ENCODE data around the gene RNF144B. TPM values are rescaled to one million over a fixed set of nuclear protein-coding genes. Genes with fewer than 3 reads are reported as not detected.

The RNF144B gene
- total RNA-seq, 6 experiments from 2014 or later: 0.83 to 4.8 (median 1.2) TPM

GRCh38 chr6:18472941-18473340, 85.8 kb downstream of the RNF144B start:
- H3K4me3 Mint-ChIP-seq: no peak overlapping the region
- no peak for DNase-seq
- H3K4me1 Mint-ChIP-seq (ENCODE audit: low read depth): peaks cover 12% of the 10 kb centered on the region
- no peaks in the 10 kb centered on the region for H3K36me3 Mint-ChIP-seq (ENCODE audit: low read depth)
- peaks cover 2% of the 10 kb centered on the region for H3K27me3 Mint-ChIP-seq (ENCODE audit: insufficient read depth)
- no peak overlapping the region for H3K27ac Mint-ChIP-seq
- no peaks in the 10 kb centered on the region for H3K9me3 Mint-ChIP-seq
- no peak for TF ChIP-seq CTCF (IDR thresholded peaks at IDR 0.05)

GRCh38 chr6:18473755-18474154, 86.6 kb downstream of the RNF144B start:
- Mint-ChIP-seq H3K4me1 (ENCODE audit: low read depth) (peaks cover 14% of the 10 kb centered on the region), H3K9me3 (no peaks in the 10 kb centered on the region), H3K27me3 (ENCODE audit: insufficient read depth) (peaks cover 2% of the 10 kb centered on the region), H3K27ac (no peak overlapping the region), H3K4me3 (no peak overlapping the region), H3K36me3 (ENCODE audit: low read depth) (no peaks in the 10 kb centered on the region)
- TF ChIP-seq CTCF (IDR thresholded peaks at IDR 0.05): no peak
- DNase-seq: no peak

GRCh38 chr6:18477301-18477941, 90.3 kb downstream of the RNF144B start:
- Mint-ChIP-seq H3K9me3 (no peaks in the 10 kb centered on the region), H3K4me3 (no peak overlapping the region), H3K36me3 (ENCODE audit: low read depth) (no peaks in the 10 kb centered on the region), H3K27me3 (ENCODE audit: insufficient read depth) (peaks cover 6% of the 10 kb centered on the region), H3K4me1 (ENCODE audit: low read depth) (peaks cover 14% of the 10 kb centered on the region), H3K27ac (no peak overlapping the region)
- DNase-seq: no peak
- TF ChIP-seq CTCF (IDR thresholded peaks at IDR 0.05): no peak

- TF ChIP-seq CTCF (IDR thresholded peaks at IDR 0.05): no peak
- no peaks in the 10 kb centered on the region for H3K9me3 Mint-ChIP-seq
Measured at GRCh38 chr6:18478610-18479009, 91.5 kb downstream of the RNF144B start.

GRCh38 chr6:18481870-18482269, 94.7 kb downstream of the RNF144B start:
- DNase-seq: no peak
- Mint-ChIP-seq H3K9me3 (no peaks in the 10 kb centered on the region), H3K36me3 (ENCODE audit: low read depth) (no peaks in the 10 kb centered on the region), H3K4me1 (ENCODE audit: low read depth) (peaks cover 12% of the 10 kb centered on the region), H3K27me3 (ENCODE audit: insufficient read depth) (peaks cover 4% of the 10 kb centered on the region), H3K27ac (no peak overlapping the region), H3K4me3 (no peak overlapping the region)
- TF ChIP-seq CTCF (IDR thresholded peaks at IDR 0.05): no peak

More at GRCh38 chr6:18478610-18479009, 91.5 kb downstream of the RNF144B start:
- H3K4me1 Mint-ChIP-seq (ENCODE audit: low read depth): peaks cover 14% of the 10 kb centered on the region
- no peaks in the 10 kb centered on the region for H3K36me3 Mint-ChIP-seq (ENCODE audit: low read depth)
- no peak overlapping the region for H3K27ac Mint-ChIP-seq
- no peak overlapping the region for H3K4me3 Mint-ChIP-seq
- DNase-seq: no peak
- H3K27me3 Mint-ChIP-seq (ENCODE audit: insufficient read depth): peaks cover 6% of the 10 kb centered on the region

Data from HFFc6 (cell line).